HG03378 (cell line): ENCODE measurements around the gene CPEB3.

Experiments
- ATAC-seq: cut with Tn5 transposase; IDR thresholded peaks from one replicate; pipeline ENCODE4 v1.9.1; 2021; ENCODE audit warnings: mild to moderate bottlenecking, moderate library complexity; ENCODE audit not compliant: unreplicated experiment

The CPEB3 gene

GRCh38 chr10:92268748-92269147, 22.1 kb downstream of the CPEB3 start:
- ATAC-seq: no peak

DNA sequence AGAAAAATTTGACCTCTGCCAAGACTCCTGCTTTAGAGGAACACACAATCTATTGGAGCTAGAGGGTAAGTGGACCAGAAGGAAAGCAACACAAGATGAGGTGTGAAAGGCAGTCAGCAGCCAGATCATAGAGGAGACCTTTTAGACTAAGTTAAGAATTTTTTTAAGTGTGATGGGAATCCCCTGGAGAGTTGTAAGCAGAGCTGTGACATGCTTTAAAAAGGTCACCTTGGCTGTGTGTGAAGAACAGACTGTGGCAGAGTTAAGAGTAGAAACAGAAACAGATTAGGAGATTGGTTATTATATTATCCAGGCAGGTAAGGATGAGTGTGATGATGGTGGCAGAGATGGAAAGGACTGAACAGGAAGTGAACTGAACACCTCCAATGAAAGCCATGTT, 23.5 kb downstream of the CPEB3 start:
- no peak for ATAC-seq

GRCh38 chr10:92265687-92266258, 25.1 kb downstream of the CPEB3 start:
- no peak for ATAC-seq

- no peak for ATAC-seq
Measured at GRCh38 chr10:92264249-92264648, 26.6 kb downstream of the CPEB3 start.

DNA sequence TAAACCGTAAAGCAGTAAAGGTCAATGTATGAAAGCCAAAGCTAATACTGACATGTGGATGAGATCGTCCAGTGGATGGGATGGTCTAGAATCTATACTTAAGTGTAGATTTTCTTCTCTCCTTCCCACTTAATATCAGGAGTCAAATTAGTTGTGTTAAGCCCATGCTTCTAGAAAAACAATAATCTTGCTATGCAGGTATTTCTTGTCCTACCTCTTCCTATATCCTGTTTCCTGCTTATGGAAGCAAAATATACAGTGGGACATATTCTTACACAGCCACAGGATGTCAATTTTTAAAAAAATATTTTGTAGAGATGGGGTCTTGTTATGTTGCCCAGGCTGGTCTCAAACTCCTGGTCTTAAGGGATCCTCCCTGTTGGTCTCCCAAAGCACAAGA, 27.5 kb downstream of the CPEB3 start:
- ATAC-seq: no peak

GRCh38 chr10:92248566-92248965, 42.3 kb downstream of the CPEB3 start:
- ATAC-seq: no peak

- no peak for ATAC-seq
Measured at GRCh38 chr10:92244796-92245195, 46.1 kb downstream of the CPEB3 start.

GRCh38 chr10:92242910-92243671, 47.8 kb downstream of the CPEB3 start:
- peak; percentile 53 for ATAC-seq

DNA sequence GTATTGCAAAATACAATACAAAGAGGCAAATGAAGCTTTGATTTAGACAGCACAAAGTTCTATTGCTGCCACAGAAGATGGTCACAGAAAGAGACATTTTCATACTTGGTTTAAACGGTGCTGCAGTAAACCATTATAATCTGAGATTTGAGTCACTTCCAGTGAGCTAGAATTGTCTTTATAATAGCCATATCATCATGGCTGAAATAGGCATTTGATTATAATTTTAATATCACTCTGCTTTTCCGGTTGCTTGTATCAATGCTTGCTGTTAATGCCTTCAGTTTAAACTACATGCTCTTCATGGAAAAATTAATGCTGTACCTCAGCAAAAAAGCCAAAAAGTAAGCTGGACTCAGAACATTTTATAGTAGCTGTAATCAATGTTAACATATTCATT, 48.5 kb downstream of the CPEB3 start:
- ATAC-seq: no peak

GRCh38 chr10:92241501-92241900, 49.4 kb downstream of the CPEB3 start:
- ATAC-seq: no peak

- ATAC-seq: no peak
Measured at GRCh38 chr10:92241158-92241500, 49.7 kb downstream of the CPEB3 start.

DNA sequence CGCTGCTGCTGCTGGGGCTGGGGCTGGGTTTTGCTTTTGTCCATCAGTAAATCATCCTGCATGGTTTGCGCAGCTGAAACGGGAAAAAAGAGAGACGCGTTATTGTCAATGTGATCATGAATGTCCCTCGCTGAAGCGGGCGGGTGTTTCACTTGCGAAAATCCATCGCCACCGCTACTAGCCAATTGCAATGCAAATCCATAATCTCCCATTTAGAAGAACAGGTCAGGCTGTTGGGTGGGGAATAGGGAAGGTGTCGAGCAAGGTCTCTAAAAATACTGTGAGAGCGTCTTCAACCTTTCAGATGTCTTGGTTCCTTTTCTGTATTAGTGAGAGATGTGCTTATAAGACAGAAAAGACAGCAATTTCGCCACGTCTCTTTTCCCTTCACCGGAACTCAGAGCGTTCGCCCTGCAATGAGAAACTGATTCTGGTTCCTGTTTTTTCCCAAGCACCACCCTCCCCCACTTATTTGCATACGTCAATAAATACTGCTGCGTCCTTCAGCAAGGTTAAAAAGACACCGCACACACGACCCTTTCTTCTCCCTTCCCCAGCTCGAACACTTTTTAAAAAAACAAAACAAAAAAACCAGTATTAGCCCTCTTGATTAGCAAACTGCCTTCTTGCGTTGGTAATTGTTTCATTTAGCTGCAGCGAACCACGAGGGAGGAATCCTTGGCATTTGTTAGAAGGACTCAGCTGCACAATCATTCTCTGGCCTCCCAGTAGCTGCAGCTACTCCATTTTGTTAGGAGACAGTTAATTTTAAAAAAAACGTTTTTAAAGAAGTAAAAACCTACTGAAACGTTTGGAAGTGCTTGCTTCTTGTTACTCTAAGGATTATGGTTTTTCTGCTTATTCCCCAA, 50.4 kb downstream of the CPEB3 start:
- ATAC-seq: peak; percentile 44

DNA sequence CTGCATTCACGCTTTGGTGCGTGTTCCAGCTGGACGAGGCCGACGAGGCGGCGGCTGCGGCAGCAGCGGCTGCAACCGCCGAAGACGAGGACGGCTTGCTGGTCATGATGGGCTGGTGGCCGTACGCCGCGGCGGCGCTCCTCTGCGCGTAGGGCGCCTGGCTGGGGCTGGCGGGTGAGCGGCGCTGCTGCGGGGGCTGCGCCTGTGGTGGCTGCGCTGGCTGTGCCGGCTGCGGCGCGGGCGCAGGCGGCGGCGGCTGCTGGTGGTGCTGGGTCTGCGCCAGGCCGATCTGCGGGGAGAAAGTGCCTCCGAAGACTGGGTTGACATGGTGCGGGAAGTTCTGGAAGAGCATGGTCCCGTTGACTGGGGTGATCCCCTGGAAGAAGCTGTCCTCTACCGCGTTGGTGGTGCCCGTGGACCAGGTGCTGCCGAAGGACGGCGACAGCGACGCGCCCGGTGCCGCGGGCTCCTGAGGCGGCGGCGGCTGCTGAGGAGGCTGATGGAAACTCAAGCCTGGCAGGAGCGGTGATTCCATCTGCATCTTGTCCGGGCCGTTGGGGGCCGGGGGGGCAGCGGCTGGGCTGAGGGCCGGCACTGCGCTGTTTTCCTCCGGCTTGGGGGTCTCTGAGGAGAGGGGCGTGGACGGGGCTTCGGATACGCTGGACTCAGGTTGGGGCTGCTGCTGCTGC, 51.1 kb downstream of the CPEB3 start:
- no peak for ATAC-seq

DNA sequence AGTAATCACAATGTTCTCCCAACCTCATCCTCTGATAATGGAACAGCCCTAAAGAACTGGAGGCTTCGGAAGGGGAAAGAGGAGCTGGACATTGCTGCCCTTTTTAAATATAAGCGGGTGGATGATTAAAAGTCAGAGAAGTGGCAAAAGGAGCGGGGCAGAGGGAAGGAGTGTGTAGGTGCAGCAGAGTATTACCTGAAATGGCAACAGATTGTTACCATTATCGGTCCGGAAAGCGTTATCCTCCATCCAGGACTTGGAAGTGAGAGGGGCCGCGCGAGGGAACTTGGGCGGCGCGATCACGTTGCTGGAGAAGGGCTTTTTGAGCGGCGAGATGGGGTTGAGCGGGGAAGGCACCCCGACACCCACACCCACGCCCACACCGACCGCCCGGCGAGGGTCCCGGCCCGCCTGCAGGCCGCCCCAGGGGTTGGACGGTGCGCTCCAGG, 51.7 kb downstream of the CPEB3 start:
- no peak for ATAC-seq

GRCh38 chr10:92238586-92239098, 52.2 kb downstream of the CPEB3 start:
- no peak for ATAC-seq

DNA sequence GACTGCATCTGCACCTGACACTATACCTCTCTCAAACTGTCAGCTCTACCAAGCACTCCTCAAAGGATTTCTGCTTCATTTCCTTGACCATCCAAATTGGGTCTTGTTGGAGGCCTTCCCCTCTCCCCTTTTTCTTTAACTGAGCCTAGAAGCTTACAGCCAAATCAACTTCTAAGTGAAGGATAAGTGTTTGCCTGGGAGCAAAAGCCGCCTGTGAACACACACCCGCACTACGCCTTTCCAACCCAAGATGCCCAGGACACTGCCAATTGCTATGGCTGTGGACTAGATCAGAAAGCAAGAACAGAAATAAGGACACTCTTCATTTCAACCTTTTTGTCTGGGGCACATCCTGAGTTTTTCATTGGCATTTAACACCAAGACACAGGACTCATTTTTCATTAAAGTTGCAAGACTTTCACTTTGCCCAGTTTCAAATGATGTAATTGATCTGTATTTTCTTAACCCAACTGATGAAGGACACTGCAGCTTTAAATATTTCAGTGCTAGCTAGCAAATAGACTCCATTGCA, 52.8 kb downstream of the CPEB3 start:
- ATAC-seq: no peak

DNA sequence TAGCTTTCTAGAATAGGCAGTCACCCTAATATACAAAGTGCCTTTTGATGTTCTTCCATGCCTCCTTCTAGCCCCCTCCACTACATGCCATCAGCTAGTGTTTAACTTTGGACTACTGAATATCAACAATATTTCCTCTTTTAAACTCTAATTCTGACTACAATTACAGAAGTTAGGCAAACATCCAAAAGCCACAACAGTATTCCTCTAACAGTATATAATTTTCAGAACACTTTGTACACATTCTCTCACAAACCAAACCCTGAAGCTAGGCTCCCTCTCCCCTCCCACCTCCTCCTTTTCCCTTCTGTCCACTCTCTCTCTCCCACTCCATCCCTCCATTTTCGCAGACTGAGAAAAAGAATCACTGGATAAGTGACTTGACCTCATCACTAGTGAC, 59.7 kb downstream of the CPEB3 start:
- ATAC-seq: no peak

GRCh38 chr10:92222603-92223262, 68.1 kb downstream of the CPEB3 start:
- no peak for ATAC-seq

GRCh38 chr10:92219559-92219958, 71.3 kb downstream of the CPEB3 start:
- ATAC-seq: no peak

GRCh38 chr10:92218569-92218968, 72.3 kb downstream of the CPEB3 start:
- no peak for ATAC-seq
